ENCODE measurements around the gene CNTNAP2.

CNTNAP2 gene

DNA sequence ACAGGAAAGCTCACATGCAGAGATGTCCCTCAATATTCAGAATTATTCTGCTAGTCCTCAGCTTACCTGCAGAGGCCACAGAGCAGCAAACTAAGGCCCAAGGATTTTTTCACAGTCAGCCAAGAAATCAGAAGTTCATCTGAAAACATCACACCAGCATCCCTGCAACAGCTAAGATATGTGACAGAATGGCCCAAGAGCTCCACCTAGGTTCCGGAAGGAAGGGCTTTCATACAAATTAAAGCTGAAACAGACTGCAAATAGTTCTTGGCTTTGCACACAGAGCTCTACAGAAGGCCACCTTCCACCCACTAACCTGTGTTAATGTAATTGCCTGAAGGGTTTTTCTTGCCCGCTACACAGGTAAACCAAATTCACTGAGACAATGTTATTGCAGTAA is 2035.2 kb downstream of the CNTNAP2 start:
- Histone ChIP-seq H3K36me3 (ENCODE audit: control insufficient read depth, insufficient read depth, low read length) (no peaks in the 10 kb centered on the region), H3K9me3 (ENCODE audit: control insufficient read depth, low read length) (no peaks in the 10 kb centered on the region), H3K4me1 (ENCODE audit: control insufficient read depth, insufficient read depth, low read length) (no peaks in the 10 kb centered on the region), H3K4me3 (ENCODE audit: insufficient read depth, low read depth, low read length) (no peak overlapping the region), H3K27ac (ENCODE audit: insufficient read depth, low read depth, low read length, poor library complexity, severe bottlenecking) (no peak overlapping the region), H3K27me3 (ENCODE audit: control insufficient read depth, insufficient read depth, low read length, poor library complexity, severe bottlenecking) (no peaks in the 10 kb centered on the region)
- WGBS, 2 experiments, result 96 to 97% methylated on average over 2 of the region's 2 CpGs

DNA sequence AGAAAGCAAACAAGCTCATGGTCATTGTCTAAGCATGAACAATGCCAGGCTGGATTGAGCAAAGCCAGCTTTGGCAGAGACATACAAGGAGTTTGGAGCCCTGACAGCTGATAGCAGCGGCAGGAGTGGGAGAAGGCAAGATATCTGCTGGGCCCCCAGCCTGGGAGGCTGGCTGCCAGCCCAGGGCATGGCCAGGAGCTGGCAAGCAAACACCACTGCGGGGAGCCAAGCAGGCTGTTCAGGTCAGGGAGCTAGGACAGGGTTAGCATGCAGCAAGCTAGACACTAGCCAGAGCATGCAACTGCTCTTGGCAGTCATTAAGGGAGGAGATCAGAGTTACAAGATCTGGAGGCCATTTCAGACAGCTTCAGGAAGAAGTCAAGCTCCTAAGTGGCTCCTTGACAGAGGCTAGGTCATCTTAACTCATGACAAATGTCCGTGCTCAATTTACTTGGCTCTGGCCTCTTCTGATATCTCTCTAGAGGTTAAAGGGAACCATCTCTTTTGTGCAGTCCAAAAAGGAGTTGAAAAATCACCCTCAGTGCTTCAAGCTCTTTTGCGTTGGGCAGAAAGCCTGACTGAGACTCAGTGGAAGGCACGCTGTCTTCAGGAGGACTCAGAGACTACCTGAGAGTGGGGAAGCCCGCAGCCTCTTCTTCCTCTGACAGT is 2037.1 kb downstream of the CNTNAP2 start:
- H3K4me3 ChIP-seq (ENCODE audit: insufficient read depth, low read depth, low read length), result no peak overlapping the region
- H3K4me1 ChIP-seq (ENCODE audit: control insufficient read depth, insufficient read depth, low read length), result no peaks in the 10 kb centered on the region
- no peaks in the 10 kb centered on the region for H3K36me3 ChIP-seq (ENCODE audit: control insufficient read depth, insufficient read depth, low read length)
- H3K27me3 ChIP-seq (ENCODE audit: control insufficient read depth, insufficient read depth, low read length, poor library complexity, severe bottlenecking), result no peaks in the 10 kb centered on the region
- H3K9me3 ChIP-seq (ENCODE audit: control insufficient read depth, low read length), result no peaks in the 10 kb centered on the region
- 94 to 97% methylated on average over 6 of the region's 6 CpGs for WGBS, 2 experiments
- no peak overlapping the region for H3K27ac ChIP-seq (ENCODE audit: insufficient read depth, low read depth, low read length, poor library complexity, severe bottlenecking)

GRCh38 chr7:148155000-148155399 is 2038.4 kb downstream of the CNTNAP2 start:
- no peaks in the 10 kb centered on the region for H3K4me1 ChIP-seq (ENCODE audit: control insufficient read depth, insufficient read depth, low read length)
- no peak overlapping the region for H3K27ac ChIP-seq (ENCODE audit: insufficient read depth, low read depth, low read length, poor library complexity, severe bottlenecking)
- no peaks in the 10 kb centered on the region for H3K36me3 ChIP-seq (ENCODE audit: control insufficient read depth, insufficient read depth, low read length)
- no peaks in the 10 kb centered on the region for H3K9me3 ChIP-seq (ENCODE audit: control insufficient read depth, low read length)
- H3K4me3 ChIP-seq (ENCODE audit: insufficient read depth, low read depth, low read length), result no peak overlapping the region
- no peaks in the 10 kb centered on the region for H3K27me3 ChIP-seq (ENCODE audit: control insufficient read depth, insufficient read depth, low read length, poor library complexity, severe bottlenecking)
- 94 to 97% methylated on average over 9 of the region's 9 CpGs for WGBS, 2 experiments

GRCh38 chr7:148155826-148156225 is 2039.2 kb downstream of the CNTNAP2 start:
- no peak overlapping the region for H3K4me3 ChIP-seq (ENCODE audit: insufficient read depth, low read depth, low read length)
- no peaks in the 10 kb centered on the region for H3K36me3 ChIP-seq (ENCODE audit: control insufficient read depth, insufficient read depth, low read length)
- no peaks in the 10 kb centered on the region for H3K4me1 ChIP-seq (ENCODE audit: control insufficient read depth, insufficient read depth, low read length)
- no peaks in the 10 kb centered on the region for H3K9me3 ChIP-seq (ENCODE audit: control insufficient read depth, low read length)
- no peaks in the 10 kb centered on the region for H3K27me3 ChIP-seq (ENCODE audit: control insufficient read depth, insufficient read depth, low read length, poor library complexity, severe bottlenecking)
- H3K27ac ChIP-seq (ENCODE audit: insufficient read depth, low read depth, low read length, poor library complexity, severe bottlenecking), result no peak overlapping the region
- 89 to 92% methylated on average over 8 of the region's 8 CpGs for WGBS, 2 experiments

DNA sequence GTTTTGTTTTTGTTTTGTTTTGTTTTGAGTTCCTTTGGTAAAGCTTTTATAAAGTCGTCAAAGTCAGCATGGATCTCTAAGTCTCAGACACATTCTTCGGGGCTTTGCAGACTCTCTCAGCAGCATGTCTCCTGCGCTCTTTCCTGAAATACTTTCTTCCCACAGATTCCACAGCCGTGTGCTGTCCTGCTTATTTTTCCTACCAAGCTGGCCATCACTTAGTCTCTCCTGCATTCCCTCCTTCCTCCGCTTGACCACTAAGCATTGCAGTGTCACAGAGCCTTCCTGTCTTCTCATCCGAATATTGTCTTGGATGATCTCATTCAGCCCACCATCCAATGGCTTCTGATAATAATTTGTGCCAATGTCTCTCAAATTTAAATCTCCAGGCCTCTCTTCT is 2039.6 kb downstream of the CNTNAP2 start:
- 86 to 90% methylated on average over 6 of the region's 6 CpGs for WGBS, 2 experiments

GRCh38 chr7:148159331-148159730 is 2042.7 kb downstream of the CNTNAP2 start:
- Histone ChIP-seq H3K36me3 (ENCODE audit: control insufficient read depth, insufficient read depth, low read length) (no peaks in the 10 kb centered on the region), H3K9me3 (ENCODE audit: control insufficient read depth, low read length) (no peaks in the 10 kb centered on the region), H3K27me3 (ENCODE audit: control insufficient read depth, insufficient read depth, low read length, poor library complexity, severe bottlenecking) (no peaks in the 10 kb centered on the region), H3K27ac (ENCODE audit: insufficient read depth, low read depth, low read length, poor library complexity, severe bottlenecking) (no peak overlapping the region), H3K4me1 (ENCODE audit: control insufficient read depth, insufficient read depth, low read length) (no peaks in the 10 kb centered on the region), H3K4me3 (ENCODE audit: insufficient read depth, low read depth, low read length) (no peak overlapping the region)
- 80 to 84% methylated on average over 2 to 3 of the region's 4 CpGs for WGBS, 2 experiments

More for the DNA sequence above, 2039.6 kb downstream of the CNTNAP2 start:
- Histone ChIP-seq H3K4me3 (ENCODE audit: insufficient read depth, low read depth, low read length) (no peak overlapping the region), H3K27ac (ENCODE audit: insufficient read depth, low read depth, low read length, poor library complexity, severe bottlenecking) (no peak overlapping the region), H3K9me3 (ENCODE audit: control insufficient read depth, low read length) (no peaks in the 10 kb centered on the region), H3K27me3 (ENCODE audit: control insufficient read depth, insufficient read depth, low read length, poor library complexity, severe bottlenecking) (no peaks in the 10 kb centered on the region), H3K36me3 (ENCODE audit: control insufficient read depth, insufficient read depth, low read length) (no peaks in the 10 kb centered on the region), H3K4me1 (ENCODE audit: control insufficient read depth, insufficient read depth, low read length) (no peaks in the 10 kb centered on the region)

DNA sequence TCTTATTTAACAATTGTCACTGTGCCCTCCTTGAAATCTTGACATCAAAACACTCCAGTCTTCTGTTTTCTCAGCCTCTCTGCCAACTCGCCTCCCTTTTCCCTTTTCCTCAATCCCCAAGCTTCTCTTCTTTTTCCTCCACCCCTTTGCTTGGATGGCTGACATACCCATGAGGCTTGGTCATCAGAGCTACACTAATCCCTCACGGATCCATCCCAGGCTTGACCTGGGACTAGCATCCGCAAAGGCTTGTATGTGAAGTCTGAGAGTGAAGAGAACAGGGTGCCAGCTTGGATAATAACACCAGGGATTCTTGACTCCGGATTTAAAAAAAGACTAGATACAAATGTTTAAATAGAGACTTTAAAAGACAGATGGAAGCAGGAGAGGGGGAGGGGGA is 2045.2 kb downstream of the CNTNAP2 start:
- 90 to 91% methylated on average over 4 of the region's 4 CpGs for WGBS, 2 experiments
- H3K9me3 ChIP-seq (ENCODE audit: control insufficient read depth, low read length), result no peaks in the 10 kb centered on the region
- no peak overlapping the region for H3K27ac ChIP-seq (ENCODE audit: insufficient read depth, low read depth, low read length, poor library complexity, severe bottlenecking)
- no peaks in the 10 kb centered on the region for H3K27me3 ChIP-seq (ENCODE audit: control insufficient read depth, insufficient read depth, low read length, poor library complexity, severe bottlenecking)
- no peaks in the 10 kb centered on the region for H3K36me3 ChIP-seq (ENCODE audit: control insufficient read depth, insufficient read depth, low read length)
- no peak overlapping the region for H3K4me3 ChIP-seq (ENCODE audit: insufficient read depth, low read depth, low read length)
- H3K4me1 ChIP-seq (ENCODE audit: control insufficient read depth, insufficient read depth, low read length), result no peaks in the 10 kb centered on the region

GRCh38 chr7:148162808-148163207 is 2046.2 kb downstream of the CNTNAP2 start:
- no peak overlapping the region for H3K4me3 ChIP-seq (ENCODE audit: insufficient read depth, low read depth, low read length)
- no peaks in the 10 kb centered on the region for H3K36me3 ChIP-seq (ENCODE audit: control insufficient read depth, insufficient read depth, low read length)
- WGBS, 2 experiments, result 83 to 94% methylated on average over 3 to 4 of the region's 4 CpGs
- H3K27ac ChIP-seq (ENCODE audit: insufficient read depth, low read depth, low read length, poor library complexity, severe bottlenecking), result no peak overlapping the region
- no peaks in the 10 kb centered on the region for H3K4me1 ChIP-seq (ENCODE audit: control insufficient read depth, insufficient read depth, low read length)
- no peaks in the 10 kb centered on the region for H3K27me3 ChIP-seq (ENCODE audit: control insufficient read depth, insufficient read depth, low read length, poor library complexity, severe bottlenecking)
- H3K9me3 ChIP-seq (ENCODE audit: control insufficient read depth, low read length), result no peaks in the 10 kb centered on the region

GRCh38 chr7:148163246-148163645 is 2046.6 kb downstream of the CNTNAP2 start:
- Histone ChIP-seq H3K4me1 (ENCODE audit: control insufficient read depth, insufficient read depth, low read length) (no peaks in the 10 kb centered on the region), H3K36me3 (ENCODE audit: control insufficient read depth, insufficient read depth, low read length) (no peaks in the 10 kb centered on the region), H3K9me3 (ENCODE audit: control insufficient read depth, low read length) (no peaks in the 10 kb centered on the region), H3K27me3 (ENCODE audit: control insufficient read depth, insufficient read depth, low read length, poor library complexity, severe bottlenecking) (no peaks in the 10 kb centered on the region), H3K4me3 (ENCODE audit: insufficient read depth, low read depth, low read length) (no peak overlapping the region), H3K27ac (ENCODE audit: insufficient read depth, low read depth, low read length, poor library complexity, severe bottlenecking) (no peak overlapping the region)
- 86% methylated on average over 1 of the region's 1 CpG; no CpG with 5 or more reads in 1 of the 2 experiments for WGBS, 2 experiments

DNA sequence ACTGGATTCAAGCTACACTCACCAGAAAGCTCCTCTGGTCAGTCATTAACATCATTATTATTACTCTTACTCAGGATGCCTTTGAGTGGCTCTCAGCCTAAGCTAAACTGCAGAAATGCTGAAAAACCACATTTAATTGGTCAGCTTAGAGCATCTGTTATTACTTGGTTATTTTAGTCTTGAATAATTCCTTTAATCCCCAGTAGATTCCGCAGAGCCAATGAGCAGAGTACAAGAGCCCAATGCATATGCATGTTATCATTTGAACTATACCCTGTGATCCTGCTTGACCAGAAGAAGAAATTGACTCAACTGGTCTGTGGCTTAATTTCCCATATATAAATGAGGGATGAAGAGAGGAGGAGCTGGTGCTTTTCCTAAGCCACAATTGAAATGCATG is 2056.3 kb downstream of the CNTNAP2 start:
- 96 to 100% methylated on average over 1 of the region's 1 CpG for WGBS, 2 experiments
- H3K27me3 ChIP-seq (ENCODE audit: control insufficient read depth, insufficient read depth, low read length, poor library complexity, severe bottlenecking), result no peaks in the 10 kb centered on the region
- H3K27ac ChIP-seq (ENCODE audit: insufficient read depth, low read depth, low read length, poor library complexity, severe bottlenecking), result no peak overlapping the region
- H3K36me3 ChIP-seq (ENCODE audit: control insufficient read depth, insufficient read depth, low read length), result no peaks in the 10 kb centered on the region
- H3K4me1 ChIP-seq (ENCODE audit: control insufficient read depth, insufficient read depth, low read length), result no peaks in the 10 kb centered on the region
- H3K4me3 ChIP-seq (ENCODE audit: insufficient read depth, low read depth, low read length), result no peak overlapping the region
- no peaks in the 10 kb centered on the region for H3K9me3 ChIP-seq (ENCODE audit: control insufficient read depth, low read length)

DNA sequence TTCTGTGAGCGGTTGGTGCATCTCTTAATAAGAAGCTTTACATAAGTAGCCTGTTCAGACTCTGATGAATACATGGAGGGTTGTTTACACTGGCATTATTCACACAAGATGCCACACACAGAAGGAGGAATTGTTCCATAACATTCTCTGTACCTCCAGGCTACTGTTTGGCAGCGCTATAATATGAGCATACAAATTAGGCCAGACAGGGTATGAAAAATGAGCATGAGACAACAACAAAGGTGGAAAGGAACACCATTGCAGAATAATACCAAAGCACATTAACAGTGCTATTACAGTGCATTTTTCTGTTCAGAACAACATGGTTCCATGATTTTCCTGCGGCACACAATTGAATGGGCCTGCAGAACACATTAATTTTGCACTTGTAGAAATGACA is 2056.8 kb downstream of the CNTNAP2 start:
- Histone ChIP-seq H3K36me3 (ENCODE audit: control insufficient read depth, insufficient read depth, low read length) (no peaks in the 10 kb centered on the region), H3K4me3 (ENCODE audit: insufficient read depth, low read depth, low read length) (no peak overlapping the region), H3K9me3 (ENCODE audit: control insufficient read depth, low read length) (no peaks in the 10 kb centered on the region), H3K27ac (ENCODE audit: insufficient read depth, low read depth, low read length, poor library complexity, severe bottlenecking) (no peak overlapping the region), H3K27me3 (ENCODE audit: control insufficient read depth, insufficient read depth, low read length, poor library complexity, severe bottlenecking) (no peaks in the 10 kb centered on the region), H3K4me1 (ENCODE audit: control insufficient read depth, insufficient read depth, low read length) (no peaks in the 10 kb centered on the region)
- WGBS, 2 experiments, result 93 to 96% methylated on average over 2 to 3 of the region's 3 CpGs

Measured in ectodermal cell (in vitro differentiated cells).